Measurements from ENCODE around the gene ZNF43. TPM values are rescaled to one million over a fixed set of nuclear protein-coding genes. Genes with fewer than 3 reads are reported as not detected.
A peak's percentile ranks its signal among the peaks of the same experiment; 100 is the strongest.
"Not testable (repeated sequence)": the region's sequence is repeated elsewhere in the genome, so short reads cannot be mapped to it uniquely, and the experiment has no call there.

Gene ZNF43
- polyA plus RNA-seq, 3 donors from 2014 or later = 4.1 to 12.0 (median 6.5) TPM

GRCh38 chr19:21767065-21767800, 68.7 kb downstream of the ZNF43 start, which contains the start of gene ZNF100:
Gene ZNF100, minus strand, starts transcription at chr19:21767579. Its CDS starts 150 bp downstream, at chr19:21767429.
- H3K27me3 Mint-ChIP-seq (ENCODE audit: low read depth in 3 of 3) = peaks cover 0 to 2% (median 0%) of the 10 kb centered on the region in 3 donors
- H3K27ac Mint-ChIP-seq = peak within 1 kb of the TSS; percentile 91 to 98 (median 94)
- H3K4me1 Mint-ChIP-seq = peaks cover 36 to 45% of the 10 kb centered on the region in 2 donors
- DNase-seq = peak; percentile 83 to 86 (median 84)
- H3K36me3 Mint-ChIP-seq = peaks cover 9 to 14% (median 12%) of the 10 kb centered on the region in 3 donors
- peak within 1 kb of the TSS; percentile 97 to 99 (median 98) for H3K4me3 Mint-ChIP-seq
- H3K9me3 Mint-ChIP-seq = no peaks in the 10 kb centered on the region

GRCh38 chr19:21766705-21767064, 69.3 kb downstream of the ZNF43 start:
- H3K4me3 Mint-ChIP-seq = peak overlapping the region; percentile 97 to 99 (median 98)
- H3K9me3 Mint-ChIP-seq = not testable (repeated sequence)
- peak in 1 of 3 donors; percentile 1 for DNase-seq

GRCh38 chr19:21765151-21765550, 70.8 kb downstream of the ZNF43 start:
- Mint-ChIP-seq H3K4me1 (peaks cover 46 to 56% of the 10 kb centered on the region in 2 donors), H3K9me3 (no peaks in the 10 kb centered on the region), H3K4me3 (peak overlapping the region in 3 of 5 donors; percentile 0 to 27 (median 15)), H3K27ac (peak overlapping the region in 2 of 6 donors; percentile 16 to 49), H3K27me3 (ENCODE audit: low read depth in 3 of 3) (peaks cover 0 to under 1% (median 0%) of the 10 kb centered on the region in 3 donors), H3K36me3 (peaks cover 24 to 28% (median 28%) of the 10 kb centered on the region in 3 donors)
- DNase-seq = no peak

More at GRCh38 chr19:21766705-21767064, 69.3 kb downstream of the ZNF43 start:
- H3K4me1 Mint-ChIP-seq = peaks cover 41 to 51% of the 10 kb centered on the region in 2 donors
- not testable (repeated sequence) for H3K27me3 Mint-ChIP-seq (ENCODE audit: low read depth in 3 of 3)
- H3K27ac Mint-ChIP-seq = peak overlapping the region; percentile 91 to 98 (median 94)
- peaks cover 14 to 19% (median 17%) of the 10 kb centered on the region in 3 donors for H3K36me3 Mint-ChIP-seq

- H3K9me3 Mint-ChIP-seq = not testable (repeated sequence)
Observed at GRCh38 chr19:21761547-21761946, 74.4 kb downstream of the ZNF43 start.

GRCh38 chr19:21758296-21758695, 77.7 kb downstream of the ZNF43 start:
- DNase-seq = no peak
- Mint-ChIP-seq H3K27ac (peak overlapping the region in 1 of 6 donors; percentile 43), H3K27me3 (ENCODE audit: low read depth in 3 of 3) (no peaks in the 10 kb centered on the region), H3K4me1 (peaks cover 43 to 73% of the 10 kb centered on the region in 2 donors), H3K4me3 (no peak overlapping the region), H3K36me3 (peaks cover 55 to 76% (median 66%) of the 10 kb centered on the region in 3 donors), H3K9me3 (no peaks in the 10 kb centered on the region)

More at GRCh38 chr19:21761547-21761946, 74.4 kb downstream of the ZNF43 start:
- H3K27me3 Mint-ChIP-seq (ENCODE audit: low read depth in 3 of 3); DNase-seq: not testable (repeated sequence)
- peaks cover 53 to 73% of the 10 kb centered on the region in 2 donors for H3K4me1 Mint-ChIP-seq
- H3K36me3 Mint-ChIP-seq = peaks cover 40 to 57% (median 53%) of the 10 kb centered on the region in 3 donors
- H3K4me3 Mint-ChIP-seq = peak overlapping the region in 1 of 5 donors; percentile 36
- peak overlapping the region in 5 of 6 donors; percentile 31 to 79 (median 45) for H3K27ac Mint-ChIP-seq

GRCh38 chr19:21755555-21755954, 80.4 kb downstream of the ZNF43 start:
- H3K9me3 Mint-ChIP-seq = not testable (repeated sequence)
- peak overlapping the region in 1 of 6 donors; percentile 54 for H3K27ac Mint-ChIP-seq

More at GRCh38 chr19:21755555-21755954, 80.4 kb downstream of the ZNF43 start:
- peaks cover 30 to 62% of the 10 kb centered on the region in 2 donors for H3K4me1 Mint-ChIP-seq
- H3K4me3 Mint-ChIP-seq; H3K27me3 Mint-ChIP-seq (ENCODE audit: low read depth in 3 of 3); DNase-seq: not testable (repeated sequence)
- peaks cover 51 to 80% (median 69%) of the 10 kb centered on the region in 3 donors for H3K36me3 Mint-ChIP-seq

Other genes starting within 250 kb of the ZNF43 start
- gene ZNF100, start 68.6 kb downstream of the ZNF43 start, polyA plus RNA-seq = 1 to 10 TPM; 6.8 to 7.8 (median 7.5) TPM
- gene ZNF208, start 174.8 kb upstream of the ZNF43 start, polyA plus RNA-seq = under 1 TPM in 2 of 3 donors, not detected in 1; 0.46 to 0.62 TPM
- 1 to 10 TPM in 2 of 3 donors, not detected in 1; 1.6 to 2.7 TPM for gene ZNF257, start 216.3 kb upstream of the ZNF43 start, polyA plus RNA-seq

Measured in immature natural killer cell (primary cell).